Kidney (tissue), 14 donors: ENCODE data around the gene ZNF442. TPM values are rescaled to one million over a fixed set of nuclear protein-coding genes. Genes with fewer than 3 reads are reported as not detected.
A peak's percentile ranks its signal among the peaks of the same experiment; 100 is the strongest.
"Not testable (repeated sequence)": the region's sequence is repeated elsewhere in the genome, so short reads cannot be mapped to it uniquely, and the experiment has no call there.

Experiments
- DNase-seq, 5 donors: peaks; one replicate each; pipeline ENCODE4 v3.0.0-alpha.2; 2013 to 2020
- FAIRE-seq: peaks from 2 replicates; lab custom pipeline; 2012; peaks lifted over from hg19 to GRCh38; lab: Jason Lieb, UNC
- H3K27ac ChIP-seq, 2 donors: one replicate each; pipeline ENCODE4 v1.7.0; 2013; ENCODE audit warnings: low read depth in 2 of 2, low read length in 2 of 2, inconsistent platforms in 1 of 2
- H3K27me3 ChIP-seq: one replicate; pipeline ENCODE4 v1.7.1; 2013; ENCODE audit warnings: low read length, inconsistent platforms; ENCODE audit not compliant: control insufficient read depth, insufficient read depth
- H3K36me3 ChIP-seq, 3 donors: one replicate each; pipeline versions ENCODE4 v1.7.0 to v1.7.1; 2013; ENCODE audit warnings: low read length in 3 of 3, control low read depth in 1 of 3, inconsistent platforms in 1 of 3; ENCODE audit not compliant: insufficient read depth in 3 of 3, control insufficient read depth in 2 of 3
- H3K4me1 ChIP-seq, 3 donors: one replicate each; pipeline versions ENCODE4 v1.7.0 to v1.7.1; 2013; ENCODE audit warnings: low read length in 3 of 3, inconsistent platforms in 1 of 3, low read depth in 1 of 3; ENCODE audit not compliant: control insufficient read depth in 2 of 3, insufficient read depth in 2 of 3
- H3K4me3 ChIP-seq, 3 donors: one replicate each; pipeline versions ENCODE4 v1.7.0 to v1.8.1; 2013; ENCODE audit warnings: low read length in 3 of 3, control low read depth in 1 of 3, inconsistent platforms in 1 of 3
- H3K9ac ChIP-seq, 3 donors: one replicate each; pipeline versions ENCODE4 v1.7.0 to v1.7.1; 2013; ENCODE audit warnings: low read length in 3 of 3, control low read depth in 1 of 3, inconsistent platforms in 1 of 3
- H3K9me3 ChIP-seq, 3 donors: one replicate each; pipeline versions ENCODE4 v1.7.0 to v1.7.1; 2013; ENCODE audit warnings: low read length in 3 of 3, control low read depth in 1 of 3, inconsistent platforms in 1 of 3; ENCODE audit not compliant: control insufficient read depth in 2 of 3, insufficient read depth in 1 of 3
- intact Hi-C: fragments of 100-400 bp; cut with DNase I; formaldehyde crosslinking; loops from one replicate; pipeline ENCODE4 v1.11.1; 2022
- polyA plus RNA-seq: library from polyadenylated mRNA; stranded (reverse); fragments of 350-450 nt; fragmentation: Illumina TruSeq; extraction: RNeasy Lipid Tissue Mini Kit (QIAGEN cat#74804); gene quantifications from one replicate; pipeline ENCODE4 v1.2.3, GENCODE V29; 2014; ENCODE audit warnings: low read depth, low replicate concordance; ENCODE audit not compliant: insufficient read depth
- total RNA-seq: library from RNA; stranded (reverse); fragmentation: NEBNext Ultra II Directional; extraction: Animal tissue kit (Norgen Biotek cat#: 25700); gene quantifications from one replicate; pipeline ENCODE4 v1.2.1, GENCODE V29; 2021
- TF ChIP-seq, protein P1 (sequence below): IDR thresholded peaks from 3 replicates; pipeline ENCODE4 v1.5.1; 2012; ENCODE audit warnings: mild to moderate bottlenecking, moderate library complexity, borderline replicate concordance; ENCODE audit not compliant: insufficient read depth; ENCODE audit errors: extremely low read depth
- donor health status: control.
- donor health status: control.
- donor health status: control.
- donor health status: control.
- donor health status: control.
- donor health status: DM: yes; HTN: yes; CAD: no.
- donor health status: Normal renal cell carcinoma (clear cell type).

Gene ZNF442
- total and polyA plus RNA-seq, 2 donors from 2014 or later = 2.1 to 9.1 TPM

DNA sequence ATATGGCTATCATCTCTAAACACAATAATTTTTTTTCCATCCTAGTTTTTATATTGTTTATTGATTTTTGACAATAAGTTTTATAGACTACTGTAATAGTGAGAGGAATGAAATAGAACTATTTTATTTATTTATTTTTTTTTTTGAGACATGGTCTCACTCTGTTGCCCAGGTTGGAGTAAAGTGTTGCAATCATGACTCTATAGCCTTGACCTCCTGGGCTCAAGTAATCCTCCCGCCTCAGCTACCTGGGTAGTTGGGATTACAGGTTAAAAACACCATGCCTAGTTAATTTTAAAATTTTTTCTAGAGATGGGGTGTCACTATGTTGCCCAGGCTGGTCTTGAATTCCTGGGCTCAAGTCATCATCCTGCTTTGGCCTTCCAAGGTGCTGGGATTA, 8.5 kb upstream of the ZNF442 start:
- no peak overlapping the region for H3K9ac ChIP-seq
- no peak for FAIRE-seq

DNA sequence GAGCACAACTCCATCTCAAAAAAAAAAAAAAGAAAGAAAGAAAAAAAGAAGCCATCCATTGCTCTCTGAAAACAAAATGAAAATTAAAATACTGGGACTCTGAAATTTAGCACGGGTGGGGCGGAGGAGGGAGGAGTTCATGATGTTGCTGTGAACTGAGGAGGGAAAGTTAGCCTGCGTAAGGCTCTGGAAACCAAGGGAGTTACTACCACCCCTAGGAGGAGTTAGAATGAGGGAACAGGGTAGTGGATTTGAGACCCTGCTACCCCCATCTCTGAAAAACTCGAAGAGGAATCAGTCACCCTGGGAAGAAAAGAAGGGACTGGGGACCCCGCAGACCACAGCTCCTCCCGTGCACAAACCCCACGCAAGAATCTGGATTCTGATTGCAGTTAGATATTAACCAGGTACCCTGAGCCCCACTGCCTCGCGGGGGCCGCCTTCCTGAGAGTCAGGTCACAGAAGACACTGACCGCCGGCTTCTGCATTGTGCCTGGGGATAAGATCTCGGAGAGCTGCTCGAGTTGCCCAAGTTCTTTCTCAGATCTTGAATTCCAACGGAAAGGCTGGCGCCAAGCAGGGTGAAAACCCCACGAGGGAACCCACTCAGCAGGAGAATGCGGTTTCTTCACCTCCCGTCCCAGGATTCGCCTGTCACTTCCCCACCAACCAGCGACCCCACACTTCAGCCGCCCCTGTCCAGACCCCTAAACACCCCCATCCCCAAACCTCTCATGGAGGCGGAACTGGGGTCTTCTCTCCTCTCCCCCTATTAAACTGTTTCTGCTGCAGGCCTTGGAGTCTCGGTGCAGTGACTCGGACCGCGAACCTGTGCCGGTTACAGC, 870 bp downstream of the ZNF442 start:
- DNase-seq (peak in 4 of 5 donors; percentile 21 to 77 (median 48)), FAIRE-seq (no peak)
- Histone ChIP-seq H3K4me1 (peaks cover 0 to 5% (median 3%) of the 10 kb centered on the region in 3 donors), H3K27me3 (no peaks in the 10 kb centered on the region), H3K4me3 (peak overlapping the region; percentile 77 to 85 (median 77)), H3K36me3 (no peaks in the 10 kb centered on the region), H3K27ac (peak overlapping the region; percentile 86 to 89), H3K9ac (peak overlapping the region; percentile 59 to 91 (median 80)), H3K9me3 (no peaks in the 10 kb centered on the region)
- TF ChIP-seq, protein P1, sequence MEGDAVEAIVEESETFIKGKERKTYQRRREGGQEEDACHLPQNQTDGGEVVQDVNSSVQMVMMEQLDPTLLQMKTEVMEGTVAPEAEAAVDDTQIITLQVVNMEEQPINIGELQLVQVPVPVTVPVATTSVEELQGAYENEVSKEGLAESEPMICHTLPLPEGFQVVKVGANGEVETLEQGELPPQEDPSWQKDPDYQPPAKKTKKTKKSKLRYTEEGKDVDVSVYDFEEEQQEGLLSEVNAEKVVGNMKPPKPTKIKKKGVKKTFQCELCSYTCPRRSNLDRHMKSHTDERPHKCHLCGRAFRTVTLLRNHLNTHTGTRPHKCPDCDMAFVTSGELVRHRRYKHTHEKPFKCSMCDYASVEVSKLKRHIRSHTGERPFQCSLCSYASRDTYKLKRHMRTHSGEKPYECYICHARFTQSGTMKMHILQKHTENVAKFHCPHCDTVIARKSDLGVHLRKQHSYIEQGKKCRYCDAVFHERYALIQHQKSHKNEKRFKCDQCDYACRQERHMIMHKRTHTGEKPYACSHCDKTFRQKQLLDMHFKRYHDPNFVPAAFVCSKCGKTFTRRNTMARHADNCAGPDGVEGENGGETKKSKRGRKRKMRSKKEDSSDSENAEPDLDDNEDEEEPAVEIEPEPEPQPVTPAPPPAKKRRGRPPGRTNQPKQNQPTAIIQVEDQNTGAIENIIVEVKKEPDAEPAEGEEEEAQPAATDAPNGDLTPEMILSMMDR = no peak
- intact Hi-C loops = no loop called here

More for the DNA sequence above, 8.5 kb upstream of the ZNF442 start:
- peaks cover 0 to 8% (median 0%) of the 10 kb centered on the region in 3 donors for H3K9me3 ChIP-seq
- TF ChIP-seq, protein P1 = no peak
- H3K27ac ChIP-seq = no peak overlapping the region
- DNase-seq = no peak
- no peaks in the 10 kb centered on the region for H3K27me3 ChIP-seq
- no peak overlapping the region for H3K4me3 ChIP-seq
- H3K36me3 ChIP-seq = no peaks in the 10 kb centered on the region
- intact Hi-C loops = no loop called here
- H3K4me1 ChIP-seq = no peaks in the 10 kb centered on the region

DNA sequence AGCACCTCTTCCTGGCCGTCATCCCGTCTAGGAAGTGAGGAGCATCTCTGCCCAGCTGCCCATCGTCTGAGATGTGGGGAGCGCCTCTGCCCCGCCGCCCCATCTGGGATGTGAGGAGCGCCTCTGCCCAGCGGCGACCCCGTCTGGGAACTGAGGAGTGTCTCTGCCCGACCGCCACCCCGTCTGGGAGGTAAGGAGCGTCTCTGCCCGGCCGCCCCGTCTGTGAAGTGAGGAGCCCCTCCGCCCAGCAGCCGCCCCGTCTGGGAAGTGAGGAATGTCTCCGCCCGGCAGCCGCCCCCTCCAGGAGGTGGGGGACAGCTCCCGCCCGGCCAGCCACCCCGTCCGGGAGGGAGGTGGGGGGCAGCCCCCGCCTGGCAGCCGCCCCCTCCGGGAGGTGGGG, 3.2 kb downstream of the ZNF442 start:
- peaks cover 0 to 11% (median 3%) of the 10 kb centered on the region in 3 donors for H3K4me1 ChIP-seq
- H3K27ac ChIP-seq, FAIRE-seq, H3K9me3 ChIP-seq, intact Hi-C loops, H3K36me3 ChIP-seq, H3K27me3 ChIP-seq, H3K9ac ChIP-seq, H3K4me3 ChIP-seq: not testable (repeated sequence)
- DNase-seq = peak in 1 of 5 donors; percentile 71

DNA sequence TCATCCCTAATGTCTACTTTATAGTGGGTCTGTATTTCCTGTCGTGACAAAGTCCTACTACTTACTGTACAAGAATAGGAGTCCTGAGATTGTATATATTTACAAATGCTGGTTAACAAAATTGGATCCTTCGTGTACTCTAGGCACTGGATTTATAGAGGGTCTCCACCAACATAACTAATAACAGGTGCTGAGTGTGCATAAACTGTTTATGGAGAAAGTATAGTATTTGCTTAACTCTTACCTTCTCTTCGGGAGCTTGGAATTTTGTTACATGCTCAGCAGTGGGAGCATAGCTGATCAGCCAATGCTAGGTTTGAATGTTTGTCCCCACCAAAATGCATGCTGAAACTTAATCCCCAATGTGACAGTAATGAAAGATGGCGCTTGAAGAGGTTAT, 12.1 kb downstream of the ZNF442 start:
- no peak for DNase-seq
- H3K27me3 ChIP-seq = no peaks in the 10 kb centered on the region
- H3K36me3 ChIP-seq = peaks cover 8 to 29% (median 15%) of the 10 kb centered on the region in 3 donors
- H3K4me3 ChIP-seq = no peak overlapping the region
- H3K27ac ChIP-seq = no peak overlapping the region
- FAIRE-seq = no peak
- H3K9me3 ChIP-seq = peaks cover 10 to 50% (median 20%) of the 10 kb centered on the region in 3 donors
- H3K9ac ChIP-seq = no peak overlapping the region
- intact Hi-C loops = no loop called here
- TF ChIP-seq, protein P1 = no peak
- peaks cover 0 to 2% (median 0%) of the 10 kb centered on the region in 3 donors for H3K4me1 ChIP-seq
